ENCODE measurements around the gene KANSL1.

The KANSL1 gene

DNA sequence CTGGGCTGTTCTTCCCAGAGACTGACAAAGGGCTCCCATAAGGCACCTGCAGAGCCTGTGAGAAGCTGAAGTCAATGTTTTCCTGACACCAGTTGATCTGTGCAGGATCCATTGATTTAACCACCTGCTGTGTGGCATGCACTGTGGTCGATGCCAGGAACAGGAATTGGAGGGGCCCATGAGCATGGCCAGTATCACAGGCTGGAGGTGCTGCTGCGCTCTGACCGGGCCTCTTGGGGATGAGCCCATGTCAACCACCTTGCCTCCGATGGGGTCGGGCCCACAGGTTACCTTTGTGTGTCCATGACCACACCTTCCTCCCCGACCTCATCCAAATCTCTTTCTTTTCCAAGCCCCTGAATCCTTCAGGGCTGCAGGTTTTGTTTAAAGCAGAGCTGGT, 212.4 kb downstream of the KANSL1 start:
- DNase-seq (ENCODE audit: low read depth) = no peak

All from fibroblast of gingiva (primary cell).